NCI-H748 treated with DMSO at 0.1 percent for 48 hours (cell line): ENCODE results near the gene IL15.
A peak's percentile ranks its signal among the peaks of the same experiment; 100 is the strongest.
"Not testable (repeated sequence)": the region's sequence is repeated elsewhere in the genome, so short reads cannot be mapped to it uniquely, and the experiment has no call there.

Source experiments
- DNase-seq: peaks from one replicate; lab custom pipeline; 2025; lab: John Stamatoyannopoulos, UW

Gene IL15, protein sequence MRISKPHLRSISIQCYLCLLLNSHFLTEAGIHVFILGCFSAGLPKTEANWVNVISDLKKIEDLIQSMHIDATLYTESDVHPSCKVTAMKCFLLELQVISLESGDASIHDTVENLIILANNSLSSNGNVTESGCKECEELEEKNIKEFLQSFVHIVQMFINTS

DNA sequence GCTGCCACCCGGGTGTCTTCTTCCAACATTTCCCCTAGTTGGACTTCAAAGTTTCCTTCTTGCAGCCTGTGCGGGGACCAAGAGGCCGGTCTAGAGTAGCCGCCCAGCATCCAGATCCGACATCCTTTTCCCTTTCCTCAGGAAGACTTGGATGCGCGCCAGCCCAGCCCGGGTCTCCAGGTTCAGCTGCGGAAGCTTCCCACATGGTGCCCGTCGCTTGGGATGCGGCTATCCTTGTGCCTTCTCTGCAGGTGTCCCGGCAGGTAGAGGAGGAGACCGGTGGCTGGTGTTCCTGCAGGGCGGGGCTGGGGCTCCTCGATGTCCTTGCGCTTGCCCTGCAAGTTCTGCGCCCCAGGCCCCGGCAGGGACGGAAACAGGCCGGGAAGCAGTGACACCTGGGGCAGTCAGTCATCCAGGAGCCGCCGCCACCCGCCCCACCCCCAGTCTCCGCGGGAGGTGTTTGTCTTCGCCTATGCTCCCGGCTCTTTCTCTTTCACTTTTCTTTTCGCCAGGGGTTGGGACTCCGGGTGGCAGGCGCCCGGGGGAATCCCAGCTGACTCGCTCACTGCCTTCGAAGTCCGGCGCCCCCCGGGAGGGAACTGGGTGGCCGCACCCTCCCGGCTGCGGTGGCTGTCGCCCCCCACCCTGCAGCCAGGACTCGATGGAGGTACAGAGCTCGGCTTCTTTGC lies at the start of gene IL15:
Gene IL15 (plus strand): TSS at position 502 of the 689 bp plus-strand sequence. CDS start 82,882 bp downstream, outside the sequence.
- DNase-seq, result peak; percentile 10

DNA sequence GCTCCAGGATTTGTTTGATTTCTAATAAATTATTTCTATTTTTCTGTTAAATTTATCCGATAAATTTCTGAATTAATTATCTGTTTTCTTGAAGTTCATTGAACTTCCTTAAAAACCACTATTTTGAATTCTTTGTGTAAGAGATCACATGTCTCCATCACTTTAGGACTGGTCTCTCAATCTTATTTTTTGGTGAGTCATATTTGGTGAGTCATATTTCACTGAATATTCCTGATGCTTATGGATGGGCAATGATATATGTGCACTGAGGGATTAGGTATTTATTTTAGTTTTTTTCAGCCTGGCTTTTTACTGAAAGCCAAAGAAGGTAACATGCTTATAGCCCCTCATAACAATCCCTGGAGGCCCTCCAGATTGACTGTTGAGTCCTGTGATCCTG lies 48.5 kb upstream of the IL15 start:
- DNase-seq, result no peak

DNA sequence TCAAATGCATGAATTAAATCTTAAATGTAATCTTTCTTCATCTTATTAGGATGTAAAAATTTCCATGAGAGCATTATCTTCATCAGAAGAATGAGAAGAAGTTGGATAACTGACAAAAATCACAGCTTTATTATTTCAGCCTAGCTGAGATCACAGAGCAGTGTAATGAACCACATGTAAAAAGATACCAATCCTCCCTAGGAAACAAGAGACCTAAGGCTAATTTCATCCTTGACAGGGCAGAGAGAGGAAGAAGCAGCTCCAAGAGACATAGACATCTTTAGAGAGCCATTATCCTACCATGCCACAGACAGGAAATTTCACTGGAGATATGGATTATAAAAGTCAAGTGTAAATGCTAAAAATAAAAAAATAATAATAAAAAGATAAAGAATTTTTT lies 40.9 kb upstream of the IL15 start:
- no peak for DNase-seq

DNA sequence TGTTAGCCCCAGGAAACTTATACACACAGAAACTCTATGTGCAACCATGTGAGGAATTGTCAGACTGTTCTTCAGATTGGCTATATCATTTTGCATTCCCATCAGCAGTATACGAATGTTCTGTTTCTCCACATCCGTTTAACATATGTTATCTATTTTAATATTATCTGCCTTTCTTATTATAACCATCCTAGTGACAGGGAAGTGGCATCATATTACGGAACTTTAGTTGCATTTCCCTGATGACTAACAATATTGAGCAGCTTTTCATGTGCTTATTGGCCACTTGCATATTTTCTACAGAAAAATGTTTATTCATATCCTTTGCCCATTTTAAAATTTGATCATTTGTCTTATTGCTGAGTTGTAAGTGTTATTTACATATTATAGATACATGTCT lies 36.5 kb upstream of the IL15 start:
- no peak for DNase-seq

DNA sequence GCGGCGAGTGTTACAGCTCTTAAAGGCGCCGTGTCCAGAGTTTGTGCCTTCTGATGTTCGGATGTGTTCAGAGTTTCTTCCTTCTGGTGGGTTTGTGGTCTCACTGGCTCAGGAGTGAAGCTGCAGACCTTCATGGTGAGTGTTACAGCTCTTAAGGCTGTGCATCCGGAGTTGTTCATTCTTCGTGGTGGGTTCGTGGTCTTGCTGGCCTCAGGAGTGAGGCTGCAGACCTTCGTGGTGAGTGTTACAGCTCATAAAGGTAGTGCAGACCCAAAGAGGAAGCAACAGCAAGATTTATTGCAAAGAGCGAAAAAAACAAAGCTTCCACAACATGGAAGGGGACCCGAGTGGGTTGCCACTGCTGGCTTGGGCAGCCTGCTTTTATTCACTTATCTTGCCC lies 31.7 kb upstream of the IL15 start:
- DNase-seq, result not testable (repeated sequence)

DNA sequence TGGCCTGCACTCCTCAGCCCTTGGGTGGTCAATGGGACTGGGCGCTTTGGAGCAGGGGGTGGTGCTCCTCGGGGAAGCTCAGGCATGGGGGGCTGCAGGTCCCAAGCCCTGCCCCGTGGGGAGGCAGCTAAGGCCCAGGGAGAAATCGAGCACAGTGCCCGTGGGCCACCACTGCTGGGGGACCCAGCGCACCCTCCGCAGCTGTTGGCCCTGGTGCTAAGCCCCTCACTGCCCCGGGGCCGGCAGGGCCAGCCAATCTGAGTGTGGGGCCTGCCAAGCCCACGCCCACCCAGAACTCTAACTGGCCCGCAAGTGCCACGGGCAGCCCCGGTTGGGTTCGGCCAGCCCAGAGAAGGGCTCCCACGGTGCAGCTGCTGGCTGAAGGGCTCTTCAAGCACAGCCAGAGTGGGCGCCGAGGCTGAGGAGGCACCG lies 30.9 kb upstream of the IL15 start:
- DNase-seq, result no peak

DNA sequence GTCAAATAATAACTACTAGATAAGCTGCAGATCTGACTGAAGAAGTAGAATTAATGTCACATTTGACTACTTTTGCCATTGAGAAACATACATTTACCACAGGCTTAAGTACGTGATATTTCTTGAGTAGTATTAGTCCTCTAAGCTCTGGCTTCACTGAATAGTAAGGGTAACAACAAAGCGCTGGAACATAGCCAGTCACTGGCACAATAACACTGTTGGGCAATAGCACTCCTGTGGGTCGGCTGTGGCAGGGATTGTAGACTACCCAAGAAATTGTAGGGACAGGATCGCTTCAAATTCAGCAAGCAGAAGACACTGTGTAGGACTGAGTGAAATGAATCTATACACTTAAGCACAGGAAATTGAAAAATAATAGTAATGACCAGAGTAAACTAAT lies 27.1 kb upstream of the IL15 start:
- no peak for DNase-seq

DNA sequence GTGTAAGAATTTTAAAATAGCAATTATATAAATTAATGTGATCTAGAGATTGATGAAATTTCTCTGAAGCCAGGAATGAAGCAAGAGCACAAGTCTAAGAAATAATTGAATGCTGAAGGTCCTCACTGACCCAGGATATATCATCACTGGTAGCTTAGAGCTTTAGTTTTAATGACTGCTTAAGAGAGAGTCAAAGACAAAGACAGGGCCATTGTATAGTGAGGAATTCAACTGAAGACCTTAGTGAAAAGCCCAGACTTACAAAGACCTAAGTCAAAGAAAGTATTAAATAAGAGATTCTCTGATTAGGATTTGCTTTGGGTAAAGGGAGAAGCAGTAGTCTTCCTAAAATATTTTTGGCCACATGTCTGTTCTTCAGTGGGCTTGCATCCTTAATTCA lies 26.0 kb upstream of the IL15 start:
- DNase-seq, result no peak

DNA sequence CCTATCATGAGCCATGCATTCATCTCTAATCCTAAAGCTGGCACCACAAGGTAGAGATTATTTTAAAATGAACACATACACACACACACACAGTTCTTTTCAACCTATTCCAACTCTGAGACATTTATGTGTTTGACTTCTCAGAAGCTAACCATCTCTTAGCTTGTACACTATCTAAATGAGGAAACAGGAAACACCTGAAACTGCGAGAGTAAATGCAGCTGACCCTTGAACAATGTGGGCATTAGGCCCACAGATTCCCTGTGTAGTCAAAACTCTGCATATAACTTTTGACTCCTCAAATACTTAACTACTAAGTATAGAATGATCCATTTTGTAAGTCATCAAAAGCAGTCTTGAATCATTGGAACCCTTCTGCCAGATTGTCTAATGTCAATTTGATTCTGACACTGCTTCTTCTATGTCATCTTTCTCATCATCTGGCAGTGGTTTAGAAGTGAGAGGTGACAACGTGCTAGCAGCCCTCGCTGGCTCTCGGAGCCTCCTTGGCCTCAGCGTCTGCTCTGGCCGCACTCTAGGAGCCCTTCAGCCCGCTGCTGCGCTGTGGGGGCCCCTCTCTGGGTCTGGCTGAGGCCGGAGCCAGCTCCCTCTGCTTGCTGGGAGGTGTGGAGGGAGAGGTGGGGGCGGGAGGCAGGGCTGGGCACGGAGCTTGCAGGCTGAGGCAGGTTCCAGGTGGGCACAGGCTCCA lies 21.4 kb upstream of the IL15 start:
- no peak for DNase-seq

DNA sequence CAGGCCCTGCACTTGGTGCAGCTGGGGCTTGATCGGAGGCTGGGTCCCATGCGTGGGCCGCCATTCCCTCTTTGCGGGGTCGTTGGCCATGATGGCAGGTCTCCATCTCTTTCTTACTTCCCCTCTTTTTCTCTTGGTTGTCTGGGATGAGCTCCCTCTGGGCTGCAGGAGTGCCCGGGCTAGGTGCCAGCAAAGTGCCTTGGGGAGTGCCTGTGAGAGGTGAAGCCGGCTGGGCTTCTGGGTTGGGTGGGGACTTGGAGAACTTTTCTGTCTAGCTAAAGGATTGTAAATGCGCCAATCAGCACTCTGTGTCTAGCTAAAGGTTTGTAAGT lies 20.8 kb upstream of the IL15 start:
- DNase-seq, result not testable (repeated sequence)

DNA sequence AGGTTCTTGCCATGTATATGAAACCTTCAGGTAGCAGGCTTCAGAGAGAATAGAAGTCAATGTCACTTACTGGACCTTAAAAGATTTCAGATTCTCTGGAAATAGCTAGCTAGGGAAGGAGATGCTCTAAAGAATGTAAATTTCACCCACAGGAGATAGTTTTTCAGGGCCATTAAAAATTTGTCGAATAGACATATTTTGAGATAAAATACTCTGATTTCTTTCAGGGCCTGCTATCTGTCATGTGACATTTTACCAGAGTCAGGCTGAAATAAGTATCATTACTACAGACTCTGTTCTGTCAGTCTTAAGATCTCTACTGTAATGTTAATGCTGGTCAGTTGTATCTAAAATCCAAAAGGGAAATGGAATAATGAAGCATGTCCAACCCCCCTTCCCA lies 15.7 kb upstream of the IL15 start:
- no peak for DNase-seq

DNA sequence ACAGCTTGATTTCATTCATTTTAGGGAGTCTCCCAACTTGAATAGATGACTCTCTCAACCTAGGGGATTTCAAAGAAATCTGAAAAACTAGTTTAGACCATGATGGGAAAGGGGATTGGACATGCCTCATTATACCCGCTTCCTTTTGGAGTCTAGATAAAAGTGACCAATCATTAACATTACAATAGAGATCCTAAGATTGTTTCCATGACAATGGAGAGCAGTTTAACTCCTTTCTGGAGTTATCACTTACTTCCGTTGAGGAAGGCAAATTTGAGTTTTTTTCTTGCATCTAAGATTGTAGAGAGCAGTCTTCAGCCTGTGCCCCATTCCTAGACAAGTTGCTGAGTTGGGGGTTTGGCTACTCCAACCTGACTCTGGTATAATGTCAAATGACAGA lies 11.4 kb upstream of the IL15 start:
- no peak for DNase-seq

DNA sequence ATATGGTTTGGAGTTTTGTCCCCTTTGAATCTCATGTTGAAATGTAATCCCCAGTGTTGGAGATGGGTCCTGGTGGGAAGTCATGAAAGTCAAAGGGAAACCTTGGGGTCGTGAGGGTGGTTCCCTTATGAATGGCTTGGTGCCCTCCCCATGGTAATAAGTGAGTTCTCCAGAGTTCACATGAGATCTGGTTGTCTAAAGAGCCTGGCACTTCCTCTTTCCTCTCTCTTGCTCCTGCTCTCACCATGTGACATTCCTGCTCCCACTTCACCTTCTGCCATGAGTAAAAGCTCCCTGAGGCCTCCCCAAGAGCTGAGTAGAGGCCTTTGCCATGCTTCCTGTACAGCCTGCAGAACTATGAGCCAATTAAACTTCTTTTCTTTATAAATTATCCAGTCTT lies 5.5 kb upstream of the IL15 start:
- DNase-seq, result no peak

DNA sequence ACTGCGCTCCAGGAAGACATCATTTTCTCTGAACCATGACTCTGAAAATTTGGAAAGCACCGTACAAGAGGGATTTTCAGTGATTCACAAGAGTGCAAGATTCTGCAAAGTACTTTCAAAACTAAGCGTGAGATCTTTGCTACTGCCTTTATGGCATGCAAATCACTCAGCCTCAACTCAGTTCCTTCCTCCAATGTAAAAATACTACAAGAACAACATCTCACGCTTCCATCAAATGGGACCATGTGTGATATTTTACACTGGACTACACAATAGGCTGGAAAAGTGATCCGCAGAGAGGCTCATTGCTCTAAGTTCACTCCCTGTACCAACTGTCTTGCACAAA lies 674 bp upstream of the IL15 start:
- DNase-seq, result no peak

DNA sequence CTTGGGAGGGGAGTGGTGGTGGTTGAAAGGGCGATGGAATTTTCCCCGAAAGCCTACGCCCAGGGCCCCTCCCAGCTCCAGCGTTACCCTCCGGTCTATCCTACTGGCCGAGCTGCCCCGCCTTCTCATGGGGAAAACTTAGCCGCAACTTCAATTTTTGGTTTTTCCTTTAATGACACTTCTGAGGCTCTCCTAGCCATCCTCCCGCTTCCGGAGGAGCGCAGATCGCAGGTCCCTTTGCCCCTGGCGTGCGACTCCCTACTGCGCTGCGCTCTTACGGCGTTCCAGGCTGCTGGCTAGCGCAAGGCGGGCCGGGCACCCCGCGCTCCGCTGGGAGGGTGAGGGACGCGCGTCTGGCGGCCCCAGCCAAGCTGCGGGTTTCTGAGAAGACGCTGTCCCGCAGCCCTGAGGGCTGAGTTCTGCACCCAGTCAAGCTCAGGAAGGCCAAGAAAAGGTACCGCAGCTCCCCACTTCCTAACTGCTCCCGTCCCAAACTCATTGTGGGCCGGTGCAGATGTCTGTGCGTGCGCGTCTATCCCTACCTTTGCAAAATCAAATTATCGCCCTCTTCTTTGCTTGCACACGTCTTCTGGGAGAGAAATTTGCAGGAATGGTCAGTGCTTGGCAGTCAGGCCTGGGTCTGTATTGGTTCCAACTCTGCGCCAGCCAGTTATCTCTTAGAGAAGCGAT lies 533 bp downstream of the IL15 start:
- no peak for DNase-seq

DNA sequence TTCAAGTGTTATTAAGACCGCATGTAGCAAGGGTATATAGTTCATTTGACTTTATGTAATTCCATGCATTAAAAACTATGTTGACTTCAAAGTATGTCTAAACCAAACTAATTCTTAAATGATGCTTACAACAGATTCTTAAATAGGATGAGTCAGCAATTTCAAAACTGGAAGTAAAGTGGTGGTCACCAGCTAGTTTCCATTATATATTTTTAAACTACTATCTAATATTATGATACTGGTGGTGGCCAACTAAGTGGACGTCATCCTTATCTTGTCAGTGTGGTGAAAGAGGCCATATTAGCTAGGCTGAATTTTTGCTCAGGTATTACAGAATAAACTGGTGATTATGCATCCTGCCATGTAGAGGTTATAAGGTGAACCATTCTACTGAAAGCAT lies 1.2 kb downstream of the IL15 start:
- no peak for DNase-seq

DNA sequence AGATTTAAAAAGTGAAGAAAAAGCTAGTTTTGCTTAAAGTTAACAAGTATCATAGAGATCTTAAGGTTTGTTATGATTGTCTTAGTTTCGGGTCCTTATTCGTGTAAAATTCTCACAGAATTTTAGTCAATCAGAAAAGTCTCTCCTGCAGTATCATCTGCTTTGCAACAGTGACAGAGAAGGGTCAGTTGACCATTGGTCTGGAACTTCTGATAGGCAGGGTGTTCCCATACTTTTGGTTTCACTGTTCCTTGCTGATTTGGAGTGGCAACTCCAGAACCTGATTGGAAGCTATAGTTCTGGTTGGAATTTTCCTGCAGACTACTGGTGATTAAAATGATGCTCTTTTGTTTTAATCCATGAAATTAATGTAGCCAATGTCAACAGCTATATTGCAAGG lies 1.8 kb downstream of the IL15 start:
- no peak for DNase-seq

DNA sequence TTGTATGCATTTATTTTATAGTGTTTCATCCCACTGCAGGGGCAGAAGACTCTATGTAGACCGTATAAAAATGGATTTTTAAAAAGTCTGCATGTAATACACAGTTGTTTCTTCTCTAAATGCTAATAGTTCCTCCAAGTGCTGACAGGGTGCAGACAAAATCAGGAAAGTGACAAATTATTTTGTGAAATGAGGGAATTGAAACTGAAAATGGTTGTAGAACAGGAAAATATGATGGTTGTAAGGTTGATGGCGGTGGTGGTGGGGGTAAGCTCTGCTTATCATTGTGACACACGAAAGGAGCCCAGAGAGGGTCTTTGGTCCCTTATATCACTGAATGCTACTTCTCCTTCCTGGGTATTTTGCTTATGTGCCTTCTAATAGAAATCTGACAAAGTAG lies 4.3 kb downstream of the IL15 start:
- no peak for DNase-seq

DNA sequence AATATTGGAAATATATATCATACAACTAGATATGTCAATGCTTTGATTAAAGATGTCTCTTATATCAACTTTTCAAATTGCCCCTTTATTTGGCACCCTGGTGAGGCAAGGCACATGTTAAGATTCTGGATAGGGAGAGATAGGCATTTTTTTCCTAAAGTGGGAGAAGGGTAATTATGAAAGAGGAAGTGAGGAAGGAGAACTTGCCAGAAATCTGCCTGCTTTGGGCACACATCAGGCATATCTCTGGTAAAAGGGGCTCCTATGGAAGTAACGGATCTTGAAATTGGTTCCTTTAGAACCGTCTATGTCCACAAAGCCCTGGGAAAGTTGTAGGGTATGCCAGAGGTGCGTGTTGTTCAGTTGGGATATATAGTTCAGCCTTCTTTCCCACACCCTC lies 5.7 kb downstream of the IL15 start:
- no peak for DNase-seq

DNA sequence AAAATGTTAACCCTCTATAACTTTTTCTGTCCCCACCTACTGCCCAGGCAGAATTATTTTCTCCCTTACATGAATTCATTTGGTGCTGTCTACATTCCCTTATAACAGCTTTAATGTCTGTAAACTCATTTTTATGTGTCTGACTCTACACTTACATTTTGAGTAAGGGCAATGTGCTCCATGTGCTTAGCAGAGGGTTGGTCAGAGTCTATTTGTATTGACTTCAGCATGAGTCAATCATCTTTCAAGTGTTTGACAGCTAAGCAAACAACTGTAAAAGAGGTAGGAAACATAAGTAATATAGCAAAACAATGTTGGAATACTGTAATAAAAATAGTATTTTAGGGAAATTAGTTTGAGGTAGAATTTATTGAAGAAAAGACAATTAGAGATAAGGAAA lies 6.3 kb downstream of the IL15 start:
- no peak for DNase-seq

DNA sequence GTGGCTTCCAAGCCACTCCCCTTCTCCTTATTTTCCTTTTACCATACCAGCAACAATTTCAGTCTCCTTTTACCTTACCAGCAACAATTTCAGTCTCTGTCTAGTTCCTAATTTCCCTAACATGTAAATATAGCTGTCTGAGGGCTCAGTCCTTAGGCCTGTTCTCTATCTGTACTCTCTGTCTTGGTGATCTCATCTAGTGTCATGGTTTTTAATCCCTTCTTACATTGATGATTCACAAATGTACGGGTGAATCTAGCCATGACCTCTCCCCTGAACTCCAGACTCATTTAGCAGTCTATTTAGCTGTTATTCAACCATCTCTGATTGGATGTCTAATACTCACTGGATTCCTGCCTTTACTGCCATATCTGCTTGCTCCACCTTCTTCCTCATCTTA lies 7.2 kb downstream of the IL15 start:
- DNase-seq, result no peak

DNA sequence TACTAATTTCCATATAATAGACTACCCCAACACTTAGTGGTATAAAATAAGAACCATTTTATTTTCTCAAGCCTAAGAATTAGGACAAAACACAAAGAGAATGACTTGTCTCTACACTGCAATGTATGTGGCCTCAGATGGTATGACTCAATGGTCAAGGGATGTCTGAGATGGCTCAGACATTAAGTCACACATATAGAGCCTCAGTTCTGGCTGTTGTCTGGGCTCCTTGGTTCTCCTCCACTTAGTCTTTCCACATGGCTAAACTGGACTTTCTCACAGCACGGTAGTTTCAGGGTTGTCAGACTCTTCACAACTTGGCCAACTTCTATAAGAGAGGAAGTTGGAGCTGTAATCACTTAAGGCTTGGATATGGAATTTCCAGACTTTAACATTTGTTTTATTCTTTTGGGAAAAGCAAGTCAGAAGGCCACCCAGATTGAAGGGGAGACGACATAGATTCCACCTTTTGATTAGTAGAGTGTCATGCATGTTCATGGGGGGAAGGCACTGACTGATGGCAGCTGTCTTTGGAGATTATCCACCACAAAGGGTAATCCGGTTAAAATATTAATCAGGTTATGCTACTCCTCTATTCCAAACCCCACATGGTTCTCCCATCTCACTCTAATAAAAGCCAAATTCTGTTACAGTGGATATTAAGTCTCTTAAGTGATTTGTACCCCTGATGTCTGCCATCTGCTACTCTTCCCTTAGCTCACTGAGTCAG lies 9.4 kb downstream of the IL15 start:
- DNase-seq, result no peak

DNA sequence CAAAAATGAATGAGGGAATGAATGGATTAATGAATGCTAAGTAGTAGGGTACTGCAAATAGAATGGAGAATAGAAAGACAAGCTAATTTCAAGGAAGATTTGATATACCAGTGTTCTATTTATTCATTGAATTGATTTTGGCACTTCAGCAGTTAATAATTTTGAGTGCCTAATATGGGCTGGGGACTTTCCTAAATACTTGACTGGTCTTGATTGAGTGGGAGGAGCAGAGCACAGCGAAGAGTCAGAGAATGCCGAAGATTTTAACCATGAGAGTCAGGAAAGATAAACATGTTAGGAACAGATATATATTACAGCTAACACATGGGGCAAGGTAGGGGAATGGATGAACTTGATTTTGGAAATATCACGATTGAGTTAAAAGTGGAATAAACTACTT lies 10.6 kb downstream of the IL15 start:
- DNase-seq, result no peak
